CD4-positive, alpha-beta T cell treated with Interferon alpha-2 for 1 hour (primary cell): ENCODE results near the gene OCLN.
"Not testable (repeated sequence)": the region's sequence is repeated elsewhere in the genome, so short reads cannot be mapped to it uniquely, and the experiment has no call there.

ENCODE experiments used
- DNase-seq, 2 donors: peaks; one replicate each; pipeline ENCODE4 v3.0.0-alpha.2; 2020 to 2022

Gene OCLN

GRCh38 chr5:69492391-69492922, at the start of gene OCLN:
OCLN (plus strand) TSS chr5:69492790; CDS start chr5:69504245, 11,455 bp downstream.
- peak in 1 of 2 donors; percentile 4 for DNase-seq

DNA sequence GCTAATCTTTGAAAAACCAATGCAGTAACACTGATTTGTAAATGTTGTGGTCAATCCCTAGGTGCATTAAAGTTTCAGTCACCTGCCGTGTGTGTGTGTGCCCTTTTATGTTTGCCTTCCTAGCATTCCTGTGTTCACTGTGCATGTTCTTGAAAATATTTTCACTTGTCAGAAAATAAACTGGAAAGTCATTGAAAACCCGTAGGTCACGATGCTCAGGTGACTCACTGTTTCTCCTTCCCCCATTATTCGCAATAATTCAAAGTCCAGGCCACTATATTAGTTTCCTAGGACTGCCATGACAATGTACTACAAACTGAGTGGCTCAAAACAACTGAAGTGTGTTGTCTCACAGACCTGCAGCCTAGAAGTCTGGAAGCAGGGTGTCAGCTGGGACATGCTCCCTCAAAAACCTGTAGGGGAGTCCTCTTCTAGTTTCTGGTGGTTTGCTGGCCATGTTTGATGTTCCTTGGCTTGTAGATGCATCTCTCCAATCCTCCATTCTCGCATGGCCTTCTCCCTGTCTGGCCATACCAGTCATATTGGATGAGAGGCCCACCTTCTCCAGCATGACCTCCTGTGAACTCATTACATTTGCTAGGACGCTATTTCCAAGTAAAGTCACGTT, 48.3 kb upstream of the OCLN start:
- no peak for DNase-seq

GRCh38 chr5:69449511-69449910, 43.1 kb upstream of the OCLN start:
- DNase-seq: no peak

DNA sequence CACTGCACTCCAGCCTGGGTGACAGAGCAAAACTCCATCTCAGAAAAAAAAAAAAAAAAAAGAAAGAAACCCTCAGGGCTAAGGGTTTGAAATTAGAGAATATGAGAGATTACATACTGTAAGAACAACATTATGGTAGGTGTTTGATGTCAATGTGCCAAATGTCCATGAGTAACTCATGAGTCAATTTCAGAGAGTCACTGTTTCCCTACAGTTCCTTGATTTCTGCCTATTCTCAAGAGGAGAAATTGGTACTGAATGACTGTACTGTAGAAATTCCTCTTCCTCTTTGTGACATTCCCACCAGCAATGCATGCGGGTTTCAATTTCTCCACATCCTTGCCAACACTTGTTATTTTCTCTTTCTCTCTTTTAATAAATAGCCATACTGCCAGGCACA, 42.5 kb upstream of the OCLN start:
- DNase-seq: no peak

DNA sequence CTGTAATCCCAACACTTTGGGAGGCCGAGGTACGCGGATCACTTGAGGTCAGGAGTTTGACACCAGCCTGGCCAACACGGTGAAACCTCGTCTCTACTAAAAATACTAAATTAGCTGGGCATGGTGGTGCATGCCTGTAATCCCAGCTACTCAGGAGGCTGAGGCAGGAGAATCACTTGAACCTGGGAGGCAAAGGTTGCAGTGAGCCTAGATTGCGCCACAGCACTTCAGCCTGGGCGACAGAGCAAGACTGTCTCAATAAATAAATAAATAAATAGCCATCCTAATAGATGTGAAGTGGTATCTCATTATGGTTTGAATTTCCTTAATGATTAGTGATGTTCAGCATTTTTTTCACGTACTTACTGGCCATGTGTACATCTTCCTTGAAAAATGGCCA, 42.1 kb upstream of the OCLN start:
- not testable (repeated sequence) for DNase-seq

- DNase-seq: no peak
These were observed 40.5 kb upstream of the OCLN start for GRCh38 chr5:69451941-69452647.

DNA sequence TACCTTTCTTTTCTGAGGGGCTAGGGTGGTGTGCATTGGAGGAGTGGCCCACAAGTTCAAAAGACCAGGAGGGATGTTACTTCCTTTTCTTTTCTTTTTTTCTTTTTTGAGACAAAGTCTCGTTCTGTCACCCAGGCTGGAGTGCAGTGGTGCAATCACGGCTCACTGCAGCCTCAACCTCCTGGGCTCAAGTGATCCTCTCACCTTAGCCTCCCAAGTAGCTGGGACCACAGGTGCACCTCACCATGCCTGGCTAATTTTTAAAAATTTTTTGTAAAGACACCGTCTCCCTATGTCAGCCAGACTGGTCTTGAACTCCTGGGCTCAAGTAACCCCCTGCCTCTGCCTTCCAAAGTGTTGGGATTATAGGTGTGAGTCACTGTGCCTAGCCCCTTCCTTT, 39.1 kb upstream of the OCLN start:
- not testable (repeated sequence) for DNase-seq

DNA sequence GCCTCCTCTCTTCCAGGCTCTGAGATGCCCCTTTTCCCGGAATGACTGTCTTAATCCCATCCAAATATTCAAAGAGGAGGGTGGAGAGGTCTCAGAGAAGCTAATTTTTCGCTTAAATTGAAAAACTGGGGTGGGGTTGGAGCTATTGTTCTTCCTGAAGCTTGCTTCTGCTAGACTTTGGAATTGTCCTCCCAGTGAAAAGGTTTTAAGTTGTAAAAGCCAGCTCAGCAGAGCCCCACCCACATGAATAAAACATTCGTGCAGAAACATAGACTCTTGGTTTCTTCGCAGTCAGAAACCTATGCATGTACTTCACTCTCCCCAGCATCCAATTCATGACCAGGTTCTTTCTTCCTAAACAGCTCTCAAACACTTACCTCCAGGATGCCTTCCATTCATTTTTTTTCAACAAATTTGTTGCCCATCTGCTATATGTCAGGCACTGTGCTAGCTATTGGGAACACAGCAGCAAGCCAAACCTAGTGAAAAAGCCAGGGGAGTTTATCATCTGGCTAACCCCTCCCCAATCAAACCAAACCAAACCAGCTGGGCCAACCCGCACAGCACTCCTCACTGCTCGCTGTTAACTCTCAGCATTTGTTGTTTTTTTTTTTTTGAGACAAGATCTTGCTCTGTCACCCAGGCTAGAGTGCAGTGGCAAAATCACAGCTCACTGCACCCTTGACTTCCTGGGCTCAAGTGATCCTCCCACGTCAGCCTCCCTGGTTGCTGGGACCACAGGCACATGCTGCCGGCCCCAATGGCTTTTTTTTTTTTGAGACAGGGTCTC, 37.9 kb upstream of the OCLN start:
- no peak for DNase-seq

GRCh38 chr5:69455428-69455988, 37.1 kb upstream of the OCLN start:
- DNase-seq: not testable (repeated sequence)

- DNase-seq: no peak
These were observed 30.4 kb upstream of the OCLN start for GRCh38 chr5:69462170-69462569.

DNA sequence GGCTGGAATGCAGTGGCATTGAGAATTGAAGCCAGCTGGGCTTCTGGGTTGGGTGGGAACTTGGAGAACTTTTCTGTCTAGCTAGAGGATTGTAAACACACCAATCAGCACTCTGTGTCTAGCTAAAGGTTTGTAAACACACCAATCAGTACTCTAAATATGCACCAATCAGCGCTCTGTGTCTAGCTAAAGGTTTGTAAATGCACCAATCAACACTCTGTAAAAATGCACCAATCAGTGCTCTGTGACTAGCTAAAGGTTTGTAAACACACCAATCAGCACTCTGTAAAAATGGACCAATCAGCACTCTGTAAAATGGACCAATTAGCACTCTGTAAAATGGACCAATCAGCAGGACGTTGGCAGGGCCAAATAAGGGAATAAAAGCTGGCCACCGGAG, 26.2 kb upstream of the OCLN start:
- not testable (repeated sequence) for DNase-seq

DNA sequence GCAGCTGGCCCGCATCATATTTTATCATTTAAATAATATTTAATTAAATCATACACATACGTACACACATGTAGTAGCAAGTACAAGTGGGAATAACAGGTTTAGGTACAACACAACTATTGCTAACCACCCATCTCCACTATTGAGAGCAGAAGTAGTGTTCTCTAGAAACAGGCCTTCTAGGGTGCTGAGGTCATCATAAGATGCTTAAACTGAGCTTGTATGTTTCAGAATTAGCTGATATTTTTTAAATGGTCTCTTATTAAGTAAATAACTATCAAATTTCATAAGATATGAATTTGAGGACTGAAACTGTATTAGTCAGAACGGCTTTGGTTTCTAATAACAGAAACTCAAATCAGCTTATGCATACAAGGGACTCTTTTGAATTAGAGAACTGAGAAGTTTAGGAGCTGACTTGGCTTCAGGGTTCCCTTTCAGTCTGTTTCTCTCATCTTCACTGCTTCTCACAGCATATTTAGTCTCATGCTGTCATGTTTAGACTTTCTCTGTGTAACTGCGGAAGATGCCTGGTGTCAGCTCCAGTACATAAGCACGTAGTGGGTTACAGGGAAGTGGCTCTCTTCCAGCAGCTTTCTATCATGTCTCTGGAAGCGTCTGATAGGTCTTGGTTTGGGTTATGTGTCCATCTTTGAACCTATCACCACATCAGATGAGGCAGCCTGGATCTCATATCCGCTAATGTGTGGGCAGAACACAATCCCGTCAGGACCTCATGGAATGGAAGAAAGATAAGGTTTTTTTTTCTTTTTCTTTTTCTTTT, 25.0 kb upstream of the OCLN start:
- no peak for DNase-seq

GRCh38 chr5:69468631-69469030, 24.0 kb upstream of the OCLN start:
- no peak for DNase-seq

DNA sequence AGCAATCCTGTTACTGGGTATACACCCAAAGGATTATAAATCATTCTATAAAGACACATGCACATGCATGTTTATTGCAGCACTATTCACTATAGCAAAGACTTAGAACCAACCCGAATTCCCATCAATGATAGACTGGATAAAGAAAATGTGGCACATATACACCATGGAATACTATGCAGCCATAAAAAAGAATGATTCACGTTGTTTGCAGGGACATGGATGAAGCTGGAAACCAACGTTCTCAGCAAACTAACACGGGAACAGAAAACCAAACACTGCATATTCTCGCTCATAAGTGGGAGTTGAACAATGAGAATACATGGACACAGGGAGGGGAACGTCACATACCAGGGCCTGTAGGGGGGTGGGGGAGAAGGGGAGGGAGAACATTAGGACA, 21.1 kb upstream of the OCLN start:
- DNase-seq: not testable (repeated sequence)

DNA sequence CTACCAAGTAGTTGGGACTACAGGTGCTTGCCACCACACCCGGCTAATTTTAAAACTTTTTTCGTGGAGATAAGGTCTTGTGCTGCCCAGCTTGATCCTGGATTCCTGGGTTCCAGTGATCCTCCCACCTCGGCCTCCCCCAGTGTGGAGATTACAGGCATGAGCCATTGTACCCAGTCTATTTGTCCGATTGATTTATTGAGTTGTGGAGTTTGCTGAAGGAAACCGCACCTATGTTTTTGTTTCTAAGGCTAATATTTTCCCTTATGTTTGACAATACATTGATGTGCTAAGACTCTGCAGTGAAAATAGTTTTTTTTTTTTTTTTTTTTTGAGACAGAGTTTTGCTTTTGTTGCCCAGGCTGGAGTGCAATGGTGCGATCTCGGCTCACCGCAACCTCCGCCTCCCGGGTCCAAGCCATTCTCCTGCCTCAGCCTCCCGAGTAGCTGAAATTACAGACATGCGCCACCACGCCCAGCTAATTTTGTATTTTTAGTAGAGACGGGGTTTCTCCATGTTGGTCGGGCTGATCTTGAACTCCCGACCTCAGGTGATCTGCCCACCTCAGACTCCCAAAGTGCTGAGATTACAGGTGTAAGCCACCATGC, 20.0 kb upstream of the OCLN start:
- not testable (repeated sequence) for DNase-seq

DNA sequence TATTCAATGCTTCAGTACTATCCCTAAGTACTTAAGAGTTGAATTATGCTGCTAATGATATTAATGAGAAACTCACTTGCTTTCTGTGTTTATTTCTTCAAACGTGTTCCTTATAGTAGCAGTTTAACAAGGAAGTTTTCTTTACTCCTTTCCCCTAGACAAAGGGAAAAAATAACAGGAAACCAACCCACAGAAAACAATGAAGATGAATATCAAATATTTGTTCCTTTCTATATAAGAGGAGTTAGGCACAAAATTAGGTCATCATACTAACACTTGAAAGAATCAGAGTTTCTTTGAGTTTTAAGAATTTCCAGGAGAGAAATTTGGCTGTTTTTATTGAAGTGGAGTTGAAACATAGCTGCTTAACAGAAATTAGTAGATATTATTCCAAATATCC, 15.4 kb upstream of the OCLN start:
- no peak for DNase-seq

- not testable (repeated sequence) for DNase-seq
These were observed 14.3 kb upstream of the OCLN start for GRCh38 chr5:69478296-69478695.

DNA sequence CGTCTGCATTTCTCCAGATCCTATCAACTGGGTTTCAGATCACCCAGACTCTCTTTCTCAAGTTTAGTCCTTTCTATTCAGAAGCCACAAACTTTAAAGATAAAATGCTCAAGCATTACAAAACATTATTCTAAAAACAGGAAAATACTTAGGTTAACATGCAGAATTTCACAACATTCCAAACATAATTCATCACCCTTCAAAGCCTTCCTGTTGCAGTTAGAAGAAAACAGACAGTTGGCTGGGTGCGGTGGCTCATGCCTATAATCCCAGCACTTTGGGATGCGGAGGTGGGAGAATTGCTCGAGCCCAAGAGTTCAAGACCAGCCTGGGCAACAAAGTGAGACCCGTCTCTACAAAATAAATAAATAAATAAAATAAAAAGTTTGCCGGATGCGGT, 7.7 kb upstream of the OCLN start:
- DNase-seq: no peak

DNA sequence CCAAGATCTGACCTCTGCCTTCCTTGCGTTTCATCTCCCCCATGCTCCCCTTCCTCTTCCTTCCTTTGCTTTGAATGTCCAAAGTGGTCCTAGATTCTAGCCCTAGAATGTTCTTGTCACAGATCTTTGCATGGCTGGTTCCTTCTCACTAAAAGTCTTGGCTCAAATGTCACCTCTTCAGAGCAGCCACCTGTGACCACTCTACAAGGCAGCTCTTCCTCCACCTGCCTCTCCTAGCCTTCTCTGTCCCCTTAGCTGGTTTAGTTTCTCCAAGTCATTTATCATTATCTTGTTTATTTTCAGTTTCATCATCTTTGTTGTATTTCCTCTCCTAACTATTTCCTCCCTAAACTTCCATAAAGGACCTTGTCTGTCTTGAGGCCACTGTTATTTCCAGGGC, 7.1 kb upstream of the OCLN start:
- DNase-seq: no peak

DNA sequence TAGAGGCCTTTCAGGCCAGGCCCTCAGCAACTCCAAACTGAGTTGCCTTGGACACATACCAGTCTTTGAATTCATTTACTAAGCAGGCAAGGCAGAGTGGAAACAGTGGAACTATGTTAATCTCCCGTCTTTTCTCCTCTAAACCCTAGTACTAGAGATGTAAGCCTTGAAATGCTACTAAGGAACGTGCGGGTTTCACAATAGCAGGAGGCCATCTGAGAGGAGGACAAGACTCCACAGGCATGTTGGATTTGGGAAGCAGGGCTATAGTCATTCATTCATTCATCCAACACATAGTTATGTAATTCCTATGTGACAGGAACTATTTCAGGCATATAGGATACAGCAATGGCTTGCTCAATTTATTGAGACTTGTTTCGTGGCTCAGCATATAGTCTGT, 3.3 kb upstream of the OCLN start:
- no peak for DNase-seq

DNA sequence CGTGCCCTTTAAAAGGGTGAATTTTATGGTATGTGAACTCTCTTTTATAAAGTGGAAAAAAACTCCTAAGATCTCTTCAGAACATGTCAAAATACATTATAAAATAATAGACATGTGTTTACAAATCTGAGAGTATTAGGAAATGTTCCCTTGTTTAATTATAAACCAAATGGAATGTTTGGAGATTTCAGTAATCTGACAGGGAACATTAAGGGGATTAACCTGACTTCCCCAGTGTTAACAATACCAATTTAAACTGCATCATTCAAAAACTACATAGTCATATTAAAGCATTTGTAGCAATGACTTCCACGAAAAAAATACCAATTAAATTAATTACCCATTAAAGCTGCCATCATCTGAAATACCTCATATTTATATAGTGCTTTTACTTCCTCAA, 1.6 kb upstream of the OCLN start:
- DNase-seq: no peak

- DNase-seq: no peak
These were observed 676 bp upstream of the OCLN start for GRCh38 chr5:69491838-69492390.
